ENCODE measurements around the gene PRDM13. TPM values are rescaled to one million over a fixed set of nuclear protein-coding genes. Genes with fewer than 3 reads are reported as not detected.
A peak's percentile ranks its signal among the peaks of the same experiment; 100 is the strongest.

Gene PRDM13
- total RNA-seq, 1 donor from 2014 or later, result not detected

- no peak overlapping the region for H3K4me3 Mint-ChIP-seq
- peak; percentile 34 for DNase-seq (ENCODE audit: low spot score)
- H3K27ac ChIP-seq, result no peak overlapping the region
- TF ChIP-seq EZH2 (IDR thresholded peaks at IDR 0.05), result peak; percentile 19
- no peak for TF ChIP-seq CTCF (IDR thresholded peaks at IDR 0.05)
- peak; percentile 87 for TF ChIP-seq EZH2phosphoT487 (IDR thresholded peaks at IDR 0.05)
- H3K27me3 Mint-ChIP-seq (ENCODE audit: insufficient read depth, low read depth), result peaks cover 93% of the 10 kb centered on the region
- H4K20me1 ChIP-seq (ENCODE audit: low read depth), result peaks cover 97% of the 10 kb centered on the region
- H3K36me3 ChIP-seq, result no peaks in the 10 kb centered on the region
- H3K79me2 ChIP-seq (ENCODE audit: low read depth), result no peaks in the 10 kb centered on the region
- peaks cover 23% of the 10 kb centered on the region for H3F3A ChIP-seq (ENCODE audit: low read depth)
- no peaks in the 10 kb centered on the region for H3K36me3 Mint-ChIP-seq
- H2AFZ ChIP-seq (replicated peaks), result no peak overlapping the region
- peaks cover 12% of the 10 kb centered on the region for H3K4me1 Mint-ChIP-seq
- no peak overlapping the region for H3K27ac Mint-ChIP-seq
- no peaks in the 10 kb centered on the region for H3K9me3 ChIP-seq (ENCODE audit: low read depth)
- no peaks in the 10 kb centered on the region for H3K9me3 Mint-ChIP-seq
- H3K27me3 ChIP-seq, result peaks cover 100% of the 10 kb centered on the region
- peaks cover 13% of the 10 kb centered on the region for H3K4me1 ChIP-seq
- no peak overlapping the region for H3K4me2 ChIP-seq
- H3K9ac ChIP-seq, result no peak overlapping the region
- H3K4me3 ChIP-seq, result no peak overlapping the region
Observed at GRCh38 chr6:99608059-99608885, 1.6 kb downstream of the PRDM13 start.

GRCh38 chr6:99608886-99609482, 2.4 kb downstream of the PRDM13 start:
- TF ChIP-seq CTCF (IDR thresholded peaks at IDR 0.05), result no peak
- no peak for TF ChIP-seq EZH2 (IDR thresholded peaks at IDR 0.05)
- no peak for TF ChIP-seq EZH2phosphoT487 (IDR thresholded peaks at IDR 0.05)
- Histone ChIP-seq H3K27ac (no peak overlapping the region), H3K4me2 (no peak overlapping the region), H3K9ac (no peak overlapping the region), H3K27me3 (peaks cover 100% of the 10 kb centered on the region), H4K20me1 (ENCODE audit: low read depth) (peaks cover 95% of the 10 kb centered on the region), H3F3A (ENCODE audit: low read depth) (peaks cover 18% of the 10 kb centered on the region), H3K4me3 (no peak overlapping the region), H2AFZ (replicated peaks) (no peak overlapping the region), H3K79me2 (ENCODE audit: low read depth) (no peaks in the 10 kb centered on the region), H3K9me3 (ENCODE audit: low read depth) (no peaks in the 10 kb centered on the region), H3K4me1 (peaks cover 10% of the 10 kb centered on the region), H3K36me3 (no peaks in the 10 kb centered on the region)
- no peak overlapping the region for H3K4me3 Mint-ChIP-seq
- peaks cover 9% of the 10 kb centered on the region for H3K4me1 Mint-ChIP-seq
- H3K36me3 Mint-ChIP-seq, result no peaks in the 10 kb centered on the region
- DNase-seq (ENCODE audit: low spot score), result no peak
- no peak overlapping the region for H3K27ac Mint-ChIP-seq
- peaks cover 89% of the 10 kb centered on the region for H3K27me3 Mint-ChIP-seq (ENCODE audit: insufficient read depth, low read depth)
- no peaks in the 10 kb centered on the region for H3K9me3 Mint-ChIP-seq

- Histone ChIP-seq H3K9ac (no peak overlapping the region), H3K4me2 (no peak overlapping the region), H3K4me3 (no peak overlapping the region), H3K36me3 (no peaks in the 10 kb centered on the region), H2AFZ (replicated peaks) (no peak overlapping the region), H3K4me1 (peaks cover 11% of the 10 kb centered on the region), H3F3A (ENCODE audit: low read depth) (peaks cover 19% of the 10 kb centered on the region), H3K27me3 (peaks cover 100% of the 10 kb centered on the region), H3K27ac (no peak overlapping the region), H3K9me3 (ENCODE audit: low read depth) (no peaks in the 10 kb centered on the region), H4K20me1 (ENCODE audit: low read depth) (peaks cover 95% of the 10 kb centered on the region), H3K79me2 (ENCODE audit: low read depth) (no peaks in the 10 kb centered on the region)
- no peaks in the 10 kb centered on the region for H3K36me3 Mint-ChIP-seq
- H3K4me1 Mint-ChIP-seq, result peaks cover 7% of the 10 kb centered on the region
- no peak overlapping the region for H3K27ac Mint-ChIP-seq
- no peak overlapping the region for H3K4me3 Mint-ChIP-seq
- H3K27me3 Mint-ChIP-seq (ENCODE audit: insufficient read depth, low read depth), result peaks cover 87% of the 10 kb centered on the region
- DNase-seq (ENCODE audit: low spot score), result no peak
- TF ChIP-seq EZH2phosphoT487 (IDR thresholded peaks at IDR 0.05) (no peak), CTCF (IDR thresholded peaks at IDR 0.05) (no peak), EZH2 (IDR thresholded peaks at IDR 0.05) (no peak)
- H3K9me3 Mint-ChIP-seq, result no peaks in the 10 kb centered on the region
Observed at GRCh38 chr6:99609905-99610489, 3.4 kb downstream of the PRDM13 start.
